Suppressor macrophage treated with lipopolysaccharide for 4 hours (primary cell): ENCODE measurements around the gene CD300LG.
A peak's percentile ranks its signal among the peaks of the same experiment; 100 is the strongest.
"Not testable (repeated sequence)": the region's sequence is repeated elsewhere in the genome, so short reads cannot be mapped to it uniquely, and the experiment has no call there.

Source experiments
- DNase-seq: peaks from one replicate; pipeline ENCODE4 v3.0.0-alpha.2; 2020

Gene CD300LG

GRCh38 chr17:43846963-43847371, at the start of gene CD300LG:
Gene CD300LG (plus strand): TSS chr17:43847176. CDS start chr17:43847217, 41 bp downstream.
- DNase-seq, result peak; percentile 53

- not testable (repeated sequence) for DNase-seq
Observed at GRCh38 chr17:43798024-43798423, 49.0 kb upstream of the CD300LG start.

GRCh38 chr17:43799047-43799446, 47.9 kb upstream of the CD300LG start:
- DNase-seq, result no peak

GRCh38 chr17:43800736-43801135, 46.2 kb upstream of the CD300LG start:
- DNase-seq, result no peak

GRCh38 chr17:43801844-43802243, 45.1 kb upstream of the CD300LG start:
- DNase-seq, result no peak

GRCh38 chr17:43803758-43804157, 43.2 kb upstream of the CD300LG start:
- DNase-seq, result no peak

- DNase-seq, result no peak
Observed at GRCh38 chr17:43805117-43805516, 41.9 kb upstream of the CD300LG start.

- DNase-seq, result peak; percentile 51
Observed at GRCh38 chr17:43808076-43808475, 38.9 kb upstream of the CD300LG start.

GRCh38 chr17:43809121-43809520, 37.9 kb upstream of the CD300LG start:
- DNase-seq, result no peak

GRCh38 chr17:43810226-43810715, 36.7 kb upstream of the CD300LG start:
- DNase-seq, result no peak

GRCh38 chr17:43810823-43811222, 36.2 kb upstream of the CD300LG start:
- no peak for DNase-seq

- no peak for DNase-seq
Observed at GRCh38 chr17:43812396-43813265, 34.3 kb upstream of the CD300LG start.

- no peak for DNase-seq
Observed at GRCh38 chr17:43813386-43813785, 33.6 kb upstream of the CD300LG start.

GRCh38 chr17:43814026-43814425, 33.0 kb upstream of the CD300LG start:
- no peak for DNase-seq

GRCh38 chr17:43814714-43815113, 32.3 kb upstream of the CD300LG start:
- peak; percentile 40 for DNase-seq

GRCh38 chr17:43816336-43817320, 30.3 kb upstream of the CD300LG start:
- no peak for DNase-seq

GRCh38 chr17:43817826-43818225, 29.1 kb upstream of the CD300LG start:
- DNase-seq, result no peak

- no peak for DNase-seq
Observed at GRCh38 chr17:43818966-43819365, 28.0 kb upstream of the CD300LG start.

GRCh38 chr17:43820759-43821158, 26.2 kb upstream of the CD300LG start:
- no peak for DNase-seq

GRCh38 chr17:43822570-43823190, 24.3 kb upstream of the CD300LG start:
- no peak for DNase-seq

GRCh38 chr17:43823350-43824084, 23.5 kb upstream of the CD300LG start:
- DNase-seq, result no peak

GRCh38 chr17:43825567-43825966, 21.4 kb upstream of the CD300LG start:
- no peak for DNase-seq
